ENCODE results near the gene SDHAF4. TPM values are rescaled to one million over a fixed set of nuclear protein-coding genes. Genes with fewer than 3 reads are reported as not detected.
A peak's percentile ranks its signal among the peaks of the same experiment; 100 is the strongest.

SDHAF4 gene
- polyA plus RNA-seq (2013) = 15.2 and 16.5 TPM in 2 replicates

GRCh38 chr6:70566751-70567382 lies at the start of gene SDHAF4:
Gene SDHAF4, plus strand, starts transcription at chr6:70566930. Its CDS starts 11 bp downstream, at chr6:70566941.
- H4K12ac ChIP-seq (ENCODE audit: low read depth, low read length) = peak within 1 kb of the TSS; percentile 97
- no peak within 1 kb of the TSS for H2BK12ac ChIP-seq (ENCODE audit: low read length)
- H3K79me2 ChIP-seq (ENCODE audit: control insufficient read depth, insufficient read depth, low read length, poor library complexity) = peaks cover 4% of the 10 kb centered on the region
- peak within 1 kb of the TSS; percentile 97 for H2AFZ ChIP-seq (ENCODE audit: insufficient read depth, low read length, poor library complexity)
- peak within 1 kb of the TSS; percentile 90 for H3K9ac ChIP-seq (ENCODE audit: low read length)
- H3K4me1 ChIP-seq (ENCODE audit: control insufficient read depth in 1 of 2, insufficient read depth in 2 of 2, low read length in 2 of 2) = peaks cover 0 to 2% of the 10 kb centered on the region in 2 experiments
- peak within 1 kb of the TSS; percentile 62 for H2BK120ac ChIP-seq (ENCODE audit: insufficient read depth, low read length, poor library complexity)
- no CpG with 5 or more reads among the region's 49 CpGs for WGBS (ENCODE audit: extremely low coverage, insufficient coverage, insufficient read length)
- peak within 1 kb of the TSS; percentile 99 for H3K14ac ChIP-seq (ENCODE audit: low read length)
- H4K8ac ChIP-seq (ENCODE audit: low read depth, low read length) = peak within 1 kb of the TSS; percentile 98
- H4K91ac ChIP-seq (ENCODE audit: low read depth, low read length) = peak within 1 kb of the TSS; percentile 86
- DNase-seq = peak; percentile 89 to 97
- peak within 1 kb of the TSS; percentile 93 for H3K18ac ChIP-seq (ENCODE audit: low read length)
- peaks cover 0 to 1% of the 10 kb centered on the region in 2 experiments for H3K36me3 ChIP-seq (ENCODE audit: control insufficient read depth in 1 of 2, insufficient read depth in 2 of 2, low read length in 2 of 2)
- peaks cover 1% of the 10 kb centered on the region for H3K9me3 ChIP-seq (ENCODE audit: insufficient read depth, low read depth, low read length)
- peaks cover 5% of the 10 kb centered on the region for H3K79me1 ChIP-seq (ENCODE audit: low read length)
- no peak within 1 kb of the TSS for H3K23ac ChIP-seq (ENCODE audit: low read length)
- peak within 1 kb of the TSS; percentile 29 for H3K27ac ChIP-seq (ENCODE audit: low read depth, low read length)
- peak within 1 kb of the TSS; percentile 88 for H3K4me2 ChIP-seq (ENCODE audit: low read length)
- no peak within 1 kb of the TSS for H2AK5ac ChIP-seq (ENCODE audit: low read length)
- H3K27me3 ChIP-seq (ENCODE audit: insufficient read depth, low read length) = no peaks in the 10 kb centered on the region
- peak within 1 kb of the TSS; percentile 53 for H2BK5ac ChIP-seq (ENCODE audit: low read depth, low read length, poor library complexity)
- H3K4ac ChIP-seq (ENCODE audit: low read depth, low read length) = peak within 1 kb of the TSS; percentile 97
- peak within 1 kb of the TSS; percentile 96 for H3K4me3 ChIP-seq (ENCODE audit: low read depth, low read length)

GRCh38 chr6:70518723-70519122 lies 48.0 kb upstream of the SDHAF4 start:
- no peak overlapping the region for H2AK5ac ChIP-seq (ENCODE audit: low read length)
- no peak overlapping the region for H2BK5ac ChIP-seq (ENCODE audit: low read depth, low read length, poor library complexity)
- no peak overlapping the region for H3K4me2 ChIP-seq (ENCODE audit: low read length)
- no peaks in the 10 kb centered on the region for H3K79me1 ChIP-seq (ENCODE audit: low read length)
- no peak overlapping the region for H3K4ac ChIP-seq (ENCODE audit: low read depth, low read length)
- no peak for DNase-seq
- no peak overlapping the region for H3K18ac ChIP-seq (ENCODE audit: low read length)
- no peak overlapping the region for H2BK12ac ChIP-seq (ENCODE audit: low read length)
- H4K12ac ChIP-seq (ENCODE audit: low read depth, low read length) = no peak overlapping the region
- no peak overlapping the region for H4K8ac ChIP-seq (ENCODE audit: low read depth, low read length)
- no CpG with 5 or more reads among the region's 3 CpGs for WGBS (ENCODE audit: extremely low coverage, insufficient coverage, insufficient read length)
- no peak overlapping the region for H2AFZ ChIP-seq (ENCODE audit: insufficient read depth, low read length, poor library complexity)
- no peak overlapping the region for H3K27ac ChIP-seq (ENCODE audit: low read depth, low read length)
- H3K4me3 ChIP-seq (ENCODE audit: low read depth, low read length) = no peak overlapping the region
- no peak overlapping the region for H3K23ac ChIP-seq (ENCODE audit: low read length)
- H4K91ac ChIP-seq (ENCODE audit: low read depth, low read length) = no peak overlapping the region
- no peak overlapping the region for H2BK120ac ChIP-seq (ENCODE audit: insufficient read depth, low read length, poor library complexity)
- no peak overlapping the region for H3K14ac ChIP-seq (ENCODE audit: low read length)
- no peak overlapping the region for H3K9ac ChIP-seq (ENCODE audit: low read length)
- H3K4me1 ChIP-seq (ENCODE audit: control insufficient read depth in 1 of 2, insufficient read depth in 2 of 2, low read length in 2 of 2) = no peaks in the 10 kb centered on the region
- no peaks in the 10 kb centered on the region for H3K27me3 ChIP-seq (ENCODE audit: insufficient read depth, low read length)
- H3K79me2 ChIP-seq (ENCODE audit: control insufficient read depth, insufficient read depth, low read length, poor library complexity) = no peaks in the 10 kb centered on the region
- no peaks in the 10 kb centered on the region for H3K36me3 ChIP-seq (ENCODE audit: control insufficient read depth in 1 of 2, insufficient read depth in 2 of 2, low read length in 2 of 2)
- H3K9me3 ChIP-seq (ENCODE audit: insufficient read depth, low read depth, low read length) = no peaks in the 10 kb centered on the region

GRCh38 chr6:70520575-70520974 lies 46.2 kb upstream of the SDHAF4 start:
- Histone ChIP-seq H2BK12ac (ENCODE audit: low read length) (no peak overlapping the region), H3K27me3 (ENCODE audit: insufficient read depth, low read length) (no peaks in the 10 kb centered on the region), H3K18ac (ENCODE audit: low read length) (no peak overlapping the region), H3K4ac (ENCODE audit: low read depth, low read length) (no peak overlapping the region), H3K4me1 (ENCODE audit: control insufficient read depth in 1 of 2, insufficient read depth in 2 of 2, low read length in 2 of 2) (no peaks in the 10 kb centered on the region), H3K4me2 (ENCODE audit: low read length) (no peak overlapping the region), H3K9me3 (ENCODE audit: insufficient read depth, low read depth, low read length) (no peaks in the 10 kb centered on the region), H3K79me1 (ENCODE audit: low read length) (no peaks in the 10 kb centered on the region), H3K4me3 (ENCODE audit: low read depth, low read length) (no peak overlapping the region), H3K9ac (ENCODE audit: low read length) (no peak overlapping the region), H3K23ac (ENCODE audit: low read length) (no peak overlapping the region), H4K12ac (ENCODE audit: low read depth, low read length) (no peak overlapping the region), H2AFZ (ENCODE audit: insufficient read depth, low read length, poor library complexity) (no peak overlapping the region), H3K27ac (ENCODE audit: low read depth, low read length) (no peak overlapping the region), H2BK120ac (ENCODE audit: insufficient read depth, low read length, poor library complexity) (no peak overlapping the region), H2AK5ac (ENCODE audit: low read length) (no peak overlapping the region), H3K14ac (ENCODE audit: low read length) (no peak overlapping the region), H3K36me3 (ENCODE audit: control insufficient read depth in 1 of 2, insufficient read depth in 2 of 2, low read length in 2 of 2) (no peaks in the 10 kb centered on the region), H3K79me2 (ENCODE audit: control insufficient read depth, insufficient read depth, low read length, poor library complexity) (no peaks in the 10 kb centered on the region), H2BK5ac (ENCODE audit: low read depth, low read length, poor library complexity) (no peak overlapping the region), H4K91ac (ENCODE audit: low read depth, low read length) (no peak overlapping the region), H4K8ac (ENCODE audit: low read depth, low read length) (no peak overlapping the region)
- DNase-seq = peak in 1 of 2 donors; percentile 52

GRCh38 chr6:70524721-70525286 lies 41.9 kb upstream of the SDHAF4 start:
- H3K36me3 ChIP-seq (ENCODE audit: control insufficient read depth in 1 of 2, insufficient read depth in 2 of 2, low read length in 2 of 2) = no peaks in the 10 kb centered on the region
- H3K4me2 ChIP-seq (ENCODE audit: low read length) = no peak overlapping the region
- H4K91ac ChIP-seq (ENCODE audit: low read depth, low read length) = no peak overlapping the region
- DNase-seq = no peak
- H2AK5ac ChIP-seq (ENCODE audit: low read length) = no peak overlapping the region
- H2AFZ ChIP-seq (ENCODE audit: insufficient read depth, low read length, poor library complexity) = no peak overlapping the region
- no peak overlapping the region for H3K18ac ChIP-seq (ENCODE audit: low read length)
- no peak overlapping the region for H3K9ac ChIP-seq (ENCODE audit: low read length)
- H3K9me3 ChIP-seq (ENCODE audit: insufficient read depth, low read depth, low read length) = no peaks in the 10 kb centered on the region
- no CpG with 5 or more reads among the region's 4 CpGs for WGBS (ENCODE audit: extremely low coverage, insufficient coverage, insufficient read length)
- no peak overlapping the region for H3K23ac ChIP-seq (ENCODE audit: low read length)
- H2BK120ac ChIP-seq (ENCODE audit: insufficient read depth, low read length, poor library complexity) = no peak overlapping the region
- H3K27me3 ChIP-seq (ENCODE audit: insufficient read depth, low read length) = no peaks in the 10 kb centered on the region
- H3K4ac ChIP-seq (ENCODE audit: low read depth, low read length) = no peak overlapping the region
- no peak overlapping the region for H3K4me3 ChIP-seq (ENCODE audit: low read depth, low read length)
- H2BK12ac ChIP-seq (ENCODE audit: low read length) = no peak overlapping the region
- H3K27ac ChIP-seq (ENCODE audit: low read depth, low read length) = no peak overlapping the region
- H4K8ac ChIP-seq (ENCODE audit: low read depth, low read length) = no peak overlapping the region
- no peak overlapping the region for H4K12ac ChIP-seq (ENCODE audit: low read depth, low read length)
- no peaks in the 10 kb centered on the region for H3K79me1 ChIP-seq (ENCODE audit: low read length)
- no peaks in the 10 kb centered on the region for H3K79me2 ChIP-seq (ENCODE audit: control insufficient read depth, insufficient read depth, low read length, poor library complexity)
- no peaks in the 10 kb centered on the region for H3K4me1 ChIP-seq (ENCODE audit: control insufficient read depth in 1 of 2, insufficient read depth in 2 of 2, low read length in 2 of 2)
- H2BK5ac ChIP-seq (ENCODE audit: low read depth, low read length, poor library complexity) = no peak overlapping the region
- H3K14ac ChIP-seq (ENCODE audit: low read length) = no peak overlapping the region
